ENCODE data around the gene GATAD1. TPM values are rescaled to one million over a fixed set of nuclear protein-coding genes. Genes with fewer than 3 reads are reported as not detected.

GATAD1 gene
- total RNA-seq, 2 experiments from 2014 or later = 14.9 to 15.1 TPM

GRCh38 chr7:92485974-92486373 is 38.7 kb downstream of the GATAD1 start:
- peaks cover 4% of the 10 kb centered on the region for H3K36me3 Mint-ChIP-seq
- no peaks in the 10 kb centered on the region for H3K27me3 Mint-ChIP-seq
- H3K4me1 Mint-ChIP-seq = no peaks in the 10 kb centered on the region
- H3K9me3 Mint-ChIP-seq = no peaks in the 10 kb centered on the region
- DNase-seq = no peak
- H3K27ac Mint-ChIP-seq = no peak overlapping the region
- no peak overlapping the region for H3K4me3 Mint-ChIP-seq

- H3K9me3 Mint-ChIP-seq = no peaks in the 10 kb centered on the region
- no peak overlapping the region for H3K4me3 Mint-ChIP-seq
- DNase-seq = no peak
- H3K4me1 Mint-ChIP-seq = no peaks in the 10 kb centered on the region
- no peaks in the 10 kb centered on the region for H3K27me3 Mint-ChIP-seq
- H3K36me3 Mint-ChIP-seq = peaks cover 4% of the 10 kb centered on the region
- no peak overlapping the region for H3K27ac Mint-ChIP-seq
Observed at GRCh38 chr7:92487804-92488203, 40.5 kb downstream of the GATAD1 start.

GRCh38 chr7:92489634-92490033 is 42.4 kb downstream of the GATAD1 start:
- no peak overlapping the region for H3K4me3 Mint-ChIP-seq
- H3K4me1 Mint-ChIP-seq = no peaks in the 10 kb centered on the region
- H3K36me3 Mint-ChIP-seq = peaks cover 4% of the 10 kb centered on the region
- H3K27ac Mint-ChIP-seq = no peak overlapping the region
- no peaks in the 10 kb centered on the region for H3K9me3 Mint-ChIP-seq
- DNase-seq = no peak
- H3K27me3 Mint-ChIP-seq = no peaks in the 10 kb centered on the region

- Mint-ChIP-seq H3K27me3 (no peaks in the 10 kb centered on the region), H3K9me3 (no peaks in the 10 kb centered on the region), H3K27ac (no peak overlapping the region), H3K4me3 (no peak overlapping the region), H3K4me1 (no peaks in the 10 kb centered on the region), H3K36me3 (peaks cover 5% of the 10 kb centered on the region)
- DNase-seq = no peak
Observed at GRCh38 chr7:92496876-92497275, 49.6 kb downstream of the GATAD1 start.

DNA sequence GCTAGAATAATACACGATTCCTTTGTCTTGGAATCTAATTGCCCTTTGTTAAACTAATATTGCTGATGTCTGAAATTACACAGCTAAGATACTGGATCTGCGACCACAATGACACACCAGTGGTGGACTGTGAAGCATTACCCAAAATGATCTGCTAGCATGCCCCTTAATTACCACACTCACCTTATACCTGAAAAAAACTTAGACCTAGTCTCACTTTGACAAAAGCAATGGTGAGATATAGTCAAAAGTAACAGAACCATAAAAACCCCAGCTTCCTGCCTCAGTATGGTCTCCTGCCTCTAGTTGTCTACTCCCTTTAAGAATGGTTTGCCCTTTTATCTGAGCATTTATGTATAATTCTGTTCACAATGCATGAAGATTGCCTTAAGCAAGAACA is 51.3 kb downstream of the GATAD1 start:
- H3K27ac Mint-ChIP-seq = no peak overlapping the region
- H3K27me3 Mint-ChIP-seq = no peaks in the 10 kb centered on the region
- no peak overlapping the region for H3K4me3 Mint-ChIP-seq
- H3K4me1 Mint-ChIP-seq = no peaks in the 10 kb centered on the region
- no peaks in the 10 kb centered on the region for H3K9me3 Mint-ChIP-seq
- peaks cover 7% of the 10 kb centered on the region for H3K36me3 Mint-ChIP-seq
- DNase-seq = no peak

- no peak overlapping the region for H3K4me3 Mint-ChIP-seq
- no peak overlapping the region for H3K27ac Mint-ChIP-seq
- DNase-seq = no peak
- peaks cover 13% of the 10 kb centered on the region for H3K36me3 Mint-ChIP-seq
- H3K9me3 Mint-ChIP-seq = no peaks in the 10 kb centered on the region
- peaks cover 3% of the 10 kb centered on the region for H3K4me1 Mint-ChIP-seq
- H3K27me3 Mint-ChIP-seq = no peaks in the 10 kb centered on the region
Observed at GRCh38 chr7:92503767-92504166, 56.5 kb downstream of the GATAD1 start.

- Mint-ChIP-seq H3K4me1 (peaks cover 3% of the 10 kb centered on the region), H3K4me3 (no peak overlapping the region), H3K36me3 (peaks cover 13% of the 10 kb centered on the region), H3K27me3 (no peaks in the 10 kb centered on the region), H3K27ac (no peak overlapping the region), H3K9me3 (no peaks in the 10 kb centered on the region)
- no peak for DNase-seq
Observed at GRCh38 chr7:92504563-92504962, 57.3 kb downstream of the GATAD1 start.

- no peaks in the 10 kb centered on the region for H3K9me3 Mint-ChIP-seq
- peaks cover 13% of the 10 kb centered on the region for H3K36me3 Mint-ChIP-seq
- H3K27me3 Mint-ChIP-seq = no peaks in the 10 kb centered on the region
- peaks cover 3% of the 10 kb centered on the region for H3K4me1 Mint-ChIP-seq
- no peak overlapping the region for H3K4me3 Mint-ChIP-seq
- H3K27ac Mint-ChIP-seq = no peak overlapping the region
- DNase-seq = no peak
Observed at GRCh38 chr7:92506363-92506762, 59.1 kb downstream of the GATAD1 start.

DNA sequence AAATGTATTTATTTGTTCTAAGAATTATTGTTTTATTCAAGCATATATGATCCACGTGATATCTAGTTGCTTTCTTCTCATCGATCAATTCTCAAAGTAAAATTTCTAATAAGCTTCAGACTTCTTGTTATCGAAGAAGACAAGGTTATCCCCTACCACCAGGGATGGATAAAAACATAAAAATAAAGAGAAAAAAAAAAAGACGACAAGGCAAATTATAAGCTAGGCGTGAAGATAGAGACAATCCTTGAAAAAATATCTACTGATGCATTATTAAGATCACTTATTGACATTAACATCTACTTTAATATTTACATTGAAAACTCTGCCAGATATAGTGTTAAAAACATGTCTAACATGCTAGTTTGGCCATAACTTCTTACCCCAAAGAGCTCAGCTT is 61.7 kb downstream of the GATAD1 start:
- Mint-ChIP-seq H3K36me3 (peaks cover 10% of the 10 kb centered on the region), H3K27ac (no peak overlapping the region), H3K4me3 (no peak overlapping the region), H3K9me3 (no peaks in the 10 kb centered on the region), H3K27me3 (no peaks in the 10 kb centered on the region), H3K4me1 (peaks cover under 1% of the 10 kb centered on the region)
- DNase-seq = no peak

Other genes with a start within 250 kb of the GATAD1 start
- gene KRIT1, start 201.6 kb upstream of the GATAD1 start, total RNA-seq = 10 to 100 TPM; 30.1 to 31.9 TPM
- gene ANKIB1, start 201.5 kb upstream of the GATAD1 start, total RNA-seq = 10 to 100 TPM; 38.6 to 40.6 TPM
- not detected for gene ERVW-1, start 30.5 kb downstream of the GATAD1 start, total RNA-seq
- gene PEX1, start 81.0 kb downstream of the GATAD1 start, total RNA-seq = 10 to 100 TPM; 16.7 to 17.8 TPM
- 10 to 100 TPM; 13.9 to 16.4 TPM for gene RBM48, start 81.3 kb downstream of the GATAD1 start, total RNA-seq
- gene FAM133B, start 142.9 kb downstream of the GATAD1 start, total RNA-seq = 10 to 100 TPM; 32.1 to 36.3 TPM